Smooth muscle cell of the brain vasculature (primary cell): ENCODE data around the gene RIPK1.
"Not testable (repeated sequence)": the region's sequence is repeated elsewhere in the genome, so short reads cannot be mapped to it uniquely, and the experiment has no call there.

Experiments used
- DNase-seq: peaks from one replicate; pipeline ENCODE4 v3.0.0-alpha.2; 2012; ENCODE audit warnings: low read depth, low spot score

Gene RIPK1

GRCh38 chr6:3135668-3136291 is 67.5 kb downstream of the RIPK1 start:
- no peak for DNase-seq

- no peak for DNase-seq
Observed at GRCh38 chr6:3136292-3137011, 68.2 kb downstream of the RIPK1 start.

- DNase-seq: no peak
Observed at GRCh38 chr6:3137057-3137777, 68.9 kb downstream of the RIPK1 start.

GRCh38 chr6:3137873-3138272 is 69.6 kb downstream of the RIPK1 start:
- DNase-seq: not testable (repeated sequence)

GRCh38 chr6:3138341-3138740 is 70.0 kb downstream of the RIPK1 start:
- DNase-seq: no peak

GRCh38 chr6:3139090-3139903 is 71.0 kb downstream of the RIPK1 start:
- peak; percentile 78 for DNase-seq

GRCh38 chr6:3140201-3140600 is 71.9 kb downstream of the RIPK1 start:
- DNase-seq: no peak

- no peak for DNase-seq
Observed at GRCh38 chr6:3142536-3142935, 74.2 kb downstream of the RIPK1 start.

GRCh38 chr6:3143158-3143557 is 74.9 kb downstream of the RIPK1 start:
- DNase-seq: no peak

GRCh38 chr6:3144571-3144970 is 76.3 kb downstream of the RIPK1 start:
- no peak for DNase-seq

GRCh38 chr6:3147914-3148757 is 79.8 kb downstream of the RIPK1 start:
- no peak for DNase-seq

GRCh38 chr6:3151691-3152090 is 83.4 kb downstream of the RIPK1 start:
- no peak for DNase-seq

- DNase-seq: no peak
Observed at GRCh38 chr6:3152689-3153088, 84.4 kb downstream of the RIPK1 start.

- not testable (repeated sequence) for DNase-seq
Observed at GRCh38 chr6:3155416-3155815, 87.1 kb downstream of the RIPK1 start.

- not testable (repeated sequence) for DNase-seq
Observed at GRCh38 chr6:3156184-3157130, 88.2 kb downstream of the RIPK1 start.

- no peak for DNase-seq
Observed at GRCh38 chr6:3157131-3157933, 89.0 kb downstream of the RIPK1 start, which contains the start of gene TUBB2A. Gene TUBB2A, minus strand, starts transcription at chr6:3157544. Its CDS starts 81 bp downstream, at chr6:3157463.

- DNase-seq: no peak
Observed at GRCh38 chr6:3159805-3160781, 91.8 kb downstream of the RIPK1 start.

- DNase-seq: no peak
Observed at GRCh38 chr6:3162067-3162497, 93.8 kb downstream of the RIPK1 start.
